KMS-11 (cell line): Measurements from ENCODE around the gene INTS4.

Experiments used
- H2AFZ ChIP-seq: fragments of 200-600 bp; sonication (generic); 2 replicates; pipeline ENCODE4 v1.6.1; 2016; ENCODE audit warnings: antibody characterized with exemption, mixed run types, low read depth
- H3K27ac ChIP-seq: fragments of 200-600 bp; sonication (generic); 2 replicates; pipeline ENCODE4 v1.6.1; 2016; ENCODE audit warnings: mild to moderate bottlenecking, mixed run types
- H3K27me3 ChIP-seq: fragments of 200-600 bp; sonication (generic); 2 replicates; pipeline ENCODE4 v1.6.1; 2017; ENCODE audit warnings: mild to moderate bottlenecking, low read depth, mixed run types, moderate library complexity; ENCODE audit not compliant: insufficient read depth
- H3K36me3 ChIP-seq: fragments of 200-600 bp; sonication (generic); 2 replicates; pipeline ENCODE4 v1.6.1; 2017; ENCODE audit warnings: mild to moderate bottlenecking, mixed run types; ENCODE audit not compliant: insufficient read depth
- H3K4me1 ChIP-seq: fragments of 200-600 bp; sonication (generic); 2 replicates; pipeline ENCODE4 v1.6.1; 2016; ENCODE audit warnings: mild to moderate bottlenecking, low read depth, mixed run types; ENCODE audit not compliant: poor library complexity, severe bottlenecking
- H3K4me2 ChIP-seq: fragments of 200-600 bp; sonication (generic); 2 replicates; pipeline ENCODE4 v1.7.0; 2016; ENCODE audit warnings: mild to moderate bottlenecking, mixed run types
- H3K4me3 ChIP-seq: fragments of 200-600 bp; sonication (generic); IDR thresholded peaks from 2 replicates; pipeline ENCODE4 v1.6.1; 2017; ENCODE audit warnings: low read depth, low read length, mixed read lengths; ENCODE audit not compliant: insufficient read depth
- H3K79me2 ChIP-seq: fragments of 200-600 bp; sonication (generic); 2 replicates; pipeline ENCODE4 v1.6.1; 2016; ENCODE audit warnings: low read depth, mixed run types; ENCODE audit not compliant: insufficient read depth
- H3K9ac ChIP-seq: fragments of 200-600 bp; sonication (generic); 2 replicates; pipeline ENCODE4 v1.6.1; 2016; ENCODE audit warnings: mild to moderate bottlenecking, mixed run types
- H4K20me1 ChIP-seq: fragments of 200-600 bp; sonication (generic); 2 replicates; pipeline ENCODE4 v1.6.1; 2016; ENCODE audit warnings: mild to moderate bottlenecking, mixed run types; ENCODE audit not compliant: insufficient read depth
- CTCF ChIP-seq: fragments of 200-600 bp; sonication (generic); conservative IDR thresholded peaks from 2 replicates; pipeline ENCODE4 v1.6.1; 2017; ENCODE audit warnings: low read depth, mild to moderate bottlenecking, antibody characterized with exemption, low read length, moderate library complexity, mixed read lengths

The INTS4 gene

GRCh38 chr11:77968337-77968736 is 26.1 kb downstream of the INTS4 start:
- H4K20me1 ChIP-seq: no peaks in the 10 kb centered on the region
- H3K27ac ChIP-seq: no peak overlapping the region
- no peak overlapping the region for H3K4me3 ChIP-seq
- H3K27me3 ChIP-seq: no peaks in the 10 kb centered on the region
- H3K79me2 ChIP-seq: no peaks in the 10 kb centered on the region
- no peak overlapping the region for H2AFZ ChIP-seq
- H3K4me1 ChIP-seq: no peaks in the 10 kb centered on the region
- H3K36me3 ChIP-seq: no peaks in the 10 kb centered on the region
- H3K4me2 ChIP-seq: no peak overlapping the region
- TF ChIP-seq CTCF: no peak
- H3K9ac ChIP-seq: no peak overlapping the region

DNA sequence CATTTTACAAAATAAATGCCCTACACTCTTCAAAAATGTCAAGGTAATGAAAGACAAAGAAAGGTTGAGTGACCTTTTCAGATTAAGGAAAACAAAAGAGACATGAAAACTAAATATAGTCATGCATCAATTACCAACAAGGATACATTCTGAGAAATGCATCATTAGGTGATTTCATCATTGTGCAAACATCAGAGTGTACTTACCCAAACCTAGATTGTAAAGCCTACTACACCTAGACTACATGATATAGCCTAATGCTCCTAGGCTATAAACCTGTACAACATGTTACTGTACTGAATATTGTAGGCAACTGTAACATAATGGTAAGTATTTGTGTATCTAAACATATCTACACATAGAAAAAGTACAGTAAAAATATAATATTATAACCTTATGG is 26.7 kb downstream of the INTS4 start:
- Histone ChIP-seq H3K36me3 (no peaks in the 10 kb centered on the region), H4K20me1 (no peaks in the 10 kb centered on the region), H3K9ac (no peak overlapping the region), H3K27me3 (no peaks in the 10 kb centered on the region), H3K4me2 (no peak overlapping the region), H3K4me3 (no peak overlapping the region), H2AFZ (no peak overlapping the region), H3K79me2 (no peaks in the 10 kb centered on the region), H3K4me1 (no peaks in the 10 kb centered on the region), H3K27ac (no peak overlapping the region)
- no peak for TF ChIP-seq CTCF

- H3K4me3 ChIP-seq: no peak overlapping the region
- no peaks in the 10 kb centered on the region for H3K4me1 ChIP-seq
- H3K79me2 ChIP-seq: no peaks in the 10 kb centered on the region
- H3K9ac ChIP-seq: no peak overlapping the region
- H3K36me3 ChIP-seq: no peaks in the 10 kb centered on the region
- no peak overlapping the region for H2AFZ ChIP-seq
- no peak overlapping the region for H3K4me2 ChIP-seq
- TF ChIP-seq CTCF: no peak
- no peaks in the 10 kb centered on the region for H3K27me3 ChIP-seq
- no peaks in the 10 kb centered on the region for H4K20me1 ChIP-seq
- H3K27ac ChIP-seq: no peak overlapping the region
Observed at GRCh38 chr11:77967121-77967520, 27.3 kb downstream of the INTS4 start.

DNA sequence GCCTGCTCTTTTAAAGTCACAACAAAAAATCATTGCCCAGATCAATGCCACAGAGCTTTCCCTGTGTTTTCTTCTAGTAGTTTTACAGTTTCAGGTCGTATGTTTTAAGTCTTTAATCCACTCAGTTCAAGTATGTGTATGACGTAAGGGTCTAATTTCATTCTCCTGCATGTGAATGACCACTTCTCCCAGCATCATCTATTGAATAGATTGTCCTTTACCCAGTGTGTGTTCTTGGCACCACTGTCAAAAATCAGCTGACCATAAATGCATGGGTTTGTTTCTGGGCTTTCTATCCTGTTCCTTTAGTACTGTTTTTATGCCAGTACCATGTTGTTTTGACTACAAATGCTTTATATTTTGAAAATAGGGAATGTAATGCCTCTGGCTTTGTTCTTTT is 28.1 kb downstream of the INTS4 start:
- Histone ChIP-seq H3K27me3 (no peaks in the 10 kb centered on the region), H3K4me1 (no peaks in the 10 kb centered on the region), H4K20me1 (no peaks in the 10 kb centered on the region)

More for the DNA sequence above, 28.1 kb downstream of the INTS4 start:
- no peak overlapping the region for H3K9ac ChIP-seq
- H3K4me2 ChIP-seq: no peak overlapping the region
- no peaks in the 10 kb centered on the region for H3K36me3 ChIP-seq
- no peak overlapping the region for H3K27ac ChIP-seq
- H3K4me3 ChIP-seq: no peak overlapping the region
- TF ChIP-seq CTCF: no peak
- H3K79me2 ChIP-seq: no peaks in the 10 kb centered on the region
- H2AFZ ChIP-seq: no peak overlapping the region
